Measurements from ENCODE around the gene CTIF.
"Not testable (repeated sequence)": the region's sequence is repeated elsewhere in the genome, so short reads cannot be mapped to it uniquely, and the experiment has no call there.

The CTIF gene

DNA sequence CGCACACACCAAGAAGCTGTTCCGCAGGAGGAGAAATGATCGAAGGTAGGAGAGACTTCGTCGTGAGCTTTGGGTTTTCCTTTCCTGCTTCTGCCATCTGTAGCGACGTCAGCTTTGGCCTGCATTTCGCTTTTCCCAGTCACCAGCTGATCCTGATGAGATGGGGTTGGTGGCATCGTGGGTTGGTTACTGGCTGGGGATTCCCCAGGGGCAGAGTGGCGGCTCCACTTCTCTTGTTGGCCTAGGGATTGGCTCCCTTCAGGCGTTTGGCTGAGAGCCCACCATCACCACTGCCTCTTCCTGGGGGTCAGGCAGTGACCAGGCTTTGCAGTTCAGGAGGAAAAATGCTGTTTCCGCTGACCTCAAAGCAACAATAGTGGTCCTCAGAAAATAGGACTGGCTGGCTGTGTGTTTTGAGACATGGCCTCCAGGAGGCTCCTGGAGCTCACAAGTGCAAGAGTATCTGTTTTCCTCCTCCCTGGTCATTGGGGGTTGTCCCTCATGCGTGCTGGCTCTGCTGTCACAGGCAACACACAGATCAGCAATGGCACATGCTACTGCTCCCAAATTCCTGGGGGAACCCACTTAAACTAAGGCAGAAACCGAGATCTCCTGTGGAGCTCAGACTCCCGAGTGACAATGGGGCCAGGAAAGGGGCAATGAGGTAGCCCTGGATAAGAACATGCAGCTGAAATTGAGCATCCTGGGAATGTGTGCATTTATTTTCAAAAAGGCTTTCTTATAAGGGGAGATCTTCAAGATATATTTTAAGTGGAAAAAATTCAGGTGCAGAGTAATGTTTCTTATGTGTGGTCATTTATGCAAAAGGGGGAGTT is 173.0 kb downstream of the CTIF start:
- Mint-ChIP-seq H3K36me3 (ENCODE audit: low read depth) (peaks cover 5% of the 10 kb centered on the region), H3K27ac (no peak overlapping the region), H3K9me3 (no peaks in the 10 kb centered on the region), H3K27me3 (ENCODE audit: low read depth, poor library complexity) (peaks cover 9% of the 10 kb centered on the region), H3K4me3 (no peak overlapping the region), H3K4me1 (peaks cover 47% of the 10 kb centered on the region)
- TF ChIP-seq, protein P1, sequence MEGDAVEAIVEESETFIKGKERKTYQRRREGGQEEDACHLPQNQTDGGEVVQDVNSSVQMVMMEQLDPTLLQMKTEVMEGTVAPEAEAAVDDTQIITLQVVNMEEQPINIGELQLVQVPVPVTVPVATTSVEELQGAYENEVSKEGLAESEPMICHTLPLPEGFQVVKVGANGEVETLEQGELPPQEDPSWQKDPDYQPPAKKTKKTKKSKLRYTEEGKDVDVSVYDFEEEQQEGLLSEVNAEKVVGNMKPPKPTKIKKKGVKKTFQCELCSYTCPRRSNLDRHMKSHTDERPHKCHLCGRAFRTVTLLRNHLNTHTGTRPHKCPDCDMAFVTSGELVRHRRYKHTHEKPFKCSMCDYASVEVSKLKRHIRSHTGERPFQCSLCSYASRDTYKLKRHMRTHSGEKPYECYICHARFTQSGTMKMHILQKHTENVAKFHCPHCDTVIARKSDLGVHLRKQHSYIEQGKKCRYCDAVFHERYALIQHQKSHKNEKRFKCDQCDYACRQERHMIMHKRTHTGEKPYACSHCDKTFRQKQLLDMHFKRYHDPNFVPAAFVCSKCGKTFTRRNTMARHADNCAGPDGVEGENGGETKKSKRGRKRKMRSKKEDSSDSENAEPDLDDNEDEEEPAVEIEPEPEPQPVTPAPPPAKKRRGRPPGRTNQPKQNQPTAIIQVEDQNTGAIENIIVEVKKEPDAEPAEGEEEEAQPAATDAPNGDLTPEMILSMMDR (IDR thresholded peaks at IDR 0.05): peak; percentile 63
- DNase-seq: peak; percentile 50

DNA sequence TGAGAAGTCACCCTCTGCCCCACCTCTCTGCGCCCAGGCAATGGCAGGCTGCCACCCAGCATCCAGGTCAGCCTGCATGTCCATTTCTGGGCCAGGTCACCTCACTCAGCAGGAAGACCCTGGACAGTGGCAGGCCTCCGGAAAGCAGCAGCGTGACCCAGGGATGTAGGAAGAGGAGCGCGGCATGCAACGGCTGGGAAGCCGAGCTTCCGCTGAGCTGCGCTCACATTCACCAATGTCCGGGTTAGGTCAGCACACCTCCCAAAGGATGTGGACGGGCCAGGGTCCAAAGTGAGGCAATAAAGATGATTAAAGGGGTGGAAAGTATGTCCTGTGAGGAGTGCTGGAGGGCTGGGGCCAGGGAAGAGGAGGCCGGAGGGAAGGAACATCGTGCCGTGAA is 174.5 kb downstream of the CTIF start:
- Mint-ChIP-seq H3K4me3 (peak overlapping the region; percentile 48), H3K36me3 (ENCODE audit: low read depth) (peaks cover 5% of the 10 kb centered on the region), H3K4me1 (peaks cover 47% of the 10 kb centered on the region), H3K27ac (no peak overlapping the region), H3K9me3 (no peaks in the 10 kb centered on the region), H3K27me3 (ENCODE audit: low read depth, poor library complexity) (peaks cover 10% of the 10 kb centered on the region)
- no peak for DNase-seq
- TF ChIP-seq, protein P1 (IDR thresholded peaks at IDR 0.05): no peak

DNA sequence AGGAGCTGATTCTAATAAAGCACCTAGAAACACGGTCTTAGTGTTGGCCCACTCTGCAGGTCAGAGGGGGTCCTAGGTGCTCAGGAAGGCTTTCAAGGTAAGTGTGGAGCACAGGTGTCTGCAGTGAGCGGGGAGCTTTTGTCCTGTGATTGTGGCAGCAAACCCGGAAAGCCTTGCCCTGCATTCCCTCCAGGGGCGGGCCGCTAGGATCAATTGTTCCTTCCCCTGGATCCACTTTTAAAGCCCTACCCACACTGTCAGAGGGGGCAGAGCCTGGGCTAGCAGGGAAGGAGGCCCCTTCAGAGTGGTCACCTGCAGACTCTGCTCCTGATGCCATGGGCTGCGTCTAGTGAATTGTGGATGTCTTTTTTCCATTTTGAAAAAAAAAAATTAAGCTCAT is 176.0 kb downstream of the CTIF start:
- peaks cover 10% of the 10 kb centered on the region for H3K27me3 Mint-ChIP-seq (ENCODE audit: low read depth, poor library complexity)
- peaks cover 18% of the 10 kb centered on the region for H3K36me3 Mint-ChIP-seq (ENCODE audit: low read depth)
- peaks cover 5% of the 10 kb centered on the region for H3K9me3 Mint-ChIP-seq
- H3K4me1 Mint-ChIP-seq: peaks cover 48% of the 10 kb centered on the region
- H3K4me3 Mint-ChIP-seq: no peak overlapping the region
- TF ChIP-seq, protein P1 (IDR thresholded peaks at IDR 0.05): no peak
- H3K27ac Mint-ChIP-seq: no peak overlapping the region
- no peak for DNase-seq

DNA sequence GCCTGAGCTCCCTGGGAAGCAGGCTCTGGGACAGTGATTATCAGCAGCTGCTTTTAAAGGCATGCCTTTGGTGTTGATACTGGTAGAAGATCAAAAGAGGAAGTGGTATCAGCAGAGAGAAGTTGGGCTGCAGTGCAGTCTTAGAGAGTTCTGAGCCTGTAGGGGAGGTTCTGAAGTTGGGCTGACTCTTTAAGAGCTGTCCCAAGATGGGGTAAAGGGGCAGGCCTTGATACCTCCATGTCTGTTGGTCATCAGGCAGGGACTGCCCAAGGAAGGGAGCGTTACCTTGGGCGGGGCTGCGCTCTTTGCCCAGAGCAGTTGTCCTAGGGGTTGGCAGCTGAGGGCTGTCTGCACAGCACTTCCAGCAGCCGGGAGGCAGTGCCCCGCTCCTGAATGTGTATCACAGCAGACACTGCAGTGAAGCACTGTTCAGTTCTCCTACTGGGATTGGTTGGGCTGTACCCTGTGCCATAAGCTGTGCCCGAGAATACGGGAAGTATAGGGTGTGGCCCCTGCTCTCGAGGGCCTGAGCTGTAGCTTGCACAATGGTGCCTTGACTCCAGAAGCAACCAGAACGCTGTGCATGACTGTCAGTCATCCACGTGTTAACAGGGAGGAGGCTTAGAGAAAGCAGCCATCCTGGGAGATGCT is 177.0 kb downstream of the CTIF start:
- peaks cover 58% of the 10 kb centered on the region for H3K4me1 Mint-ChIP-seq
- peaks cover 18% of the 10 kb centered on the region for H3K36me3 Mint-ChIP-seq (ENCODE audit: low read depth)
- H3K4me3 Mint-ChIP-seq: no peak overlapping the region
- peaks cover 5% of the 10 kb centered on the region for H3K9me3 Mint-ChIP-seq
- no peak overlapping the region for H3K27ac Mint-ChIP-seq
- no peak for DNase-seq
- peaks cover 7% of the 10 kb centered on the region for H3K27me3 Mint-ChIP-seq (ENCODE audit: low read depth, poor library complexity)
- TF ChIP-seq, protein P1 (IDR thresholded peaks at IDR 0.05): no peak

DNA sequence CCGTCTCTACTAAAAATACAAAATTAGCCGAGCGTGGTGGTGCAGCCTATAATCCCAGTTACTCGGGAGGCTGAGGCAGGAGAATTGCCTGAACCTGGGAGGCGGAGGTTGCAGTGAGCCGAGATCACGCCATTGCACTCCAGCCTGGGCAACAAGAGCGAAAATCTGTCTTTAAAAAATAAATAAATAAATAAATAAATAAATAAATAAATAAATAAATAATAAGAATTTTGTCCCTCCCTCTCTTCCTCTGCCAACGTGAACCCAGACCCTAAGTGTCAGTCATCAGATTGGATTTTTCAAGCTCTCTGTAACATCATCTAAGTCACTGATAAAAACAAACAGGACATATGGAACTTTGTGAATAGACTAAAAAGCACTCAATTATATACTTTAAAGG is 178.4 kb downstream of the CTIF start:
- H3K4me3 Mint-ChIP-seq, H3K27ac Mint-ChIP-seq, DNase-seq, H3K9me3 Mint-ChIP-seq: not testable (repeated sequence)
- Mint-ChIP-seq H3K4me1 (peaks cover 49% of the 10 kb centered on the region), H3K27me3 (ENCODE audit: low read depth, poor library complexity) (peaks cover 10% of the 10 kb centered on the region), H3K36me3 (ENCODE audit: low read depth) (peaks cover 18% of the 10 kb centered on the region)

DNA sequence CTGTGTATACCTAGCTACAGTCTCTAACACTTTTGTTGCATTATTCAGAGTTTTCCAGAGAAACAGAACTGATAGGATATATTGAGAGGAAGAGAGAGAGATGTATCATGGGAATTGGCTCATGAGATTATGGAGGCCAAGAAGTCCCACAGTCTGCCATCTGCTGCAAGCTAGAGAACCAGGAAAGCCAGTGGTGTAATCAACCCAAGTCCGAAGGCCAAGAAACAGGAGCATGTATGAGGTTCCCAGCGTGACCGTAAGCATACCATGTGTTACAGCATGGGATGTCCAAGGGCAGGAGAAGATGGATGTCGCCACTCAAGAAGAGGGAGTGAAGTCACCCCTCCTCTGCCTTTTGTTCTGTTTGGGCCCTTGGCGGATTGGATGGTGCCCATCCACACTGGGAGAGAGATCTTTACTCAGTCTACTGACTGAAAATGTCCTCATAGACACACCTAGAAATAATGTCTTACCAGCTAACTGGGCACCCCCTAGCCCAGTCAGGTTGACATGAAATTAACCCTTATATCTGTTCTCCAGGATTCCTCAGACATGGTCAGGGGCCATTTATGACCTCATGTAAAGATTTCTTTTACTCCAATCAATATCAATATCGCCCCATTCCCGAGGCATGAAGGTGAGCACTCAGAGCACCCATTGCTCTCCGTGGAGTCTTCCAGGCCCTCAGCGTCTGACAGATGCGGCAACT is 179.6 kb downstream of the CTIF start:
- peaks cover 18% of the 10 kb centered on the region for H3K36me3 Mint-ChIP-seq (ENCODE audit: low read depth)
- TF ChIP-seq, protein P1 (IDR thresholded peaks at IDR 0.05): no peak

More for the DNA sequence above, 179.6 kb downstream of the CTIF start:
- no peak overlapping the region for H3K4me3 Mint-ChIP-seq
- DNase-seq: no peak
- no peak overlapping the region for H3K27ac Mint-ChIP-seq
- H3K4me1 Mint-ChIP-seq: peaks cover 39% of the 10 kb centered on the region
- peaks cover 10% of the 10 kb centered on the region for H3K27me3 Mint-ChIP-seq (ENCODE audit: low read depth, poor library complexity)
- H3K9me3 Mint-ChIP-seq: peaks cover 5% of the 10 kb centered on the region
